K562 (cell line): ENCODE measurements around the gene ORC3. TPM values are rescaled to one million over a fixed set of nuclear protein-coding genes. Genes with fewer than 3 reads are reported as not detected.

ENCODE experiments used
- ATAC-seq: fragments of 200-7000 bp; cut with Tn5 transposase; 3 replicates; pipeline ENCODE4 v1.9.1; 2020; ENCODE audit warnings: moderate library complexity
- BruUV-seq: library from RNA; stranded (reverse); fragments of 400-500 nt; replicated peaks from 2 replicates; lab custom pipeline; 2021; lab: Mats Ljungman, UMichigan
- CTCF ChIA-PET: fragments of 300-600 bp; formaldehyde crosslinking; extraction: SDS; loops from one replicate; lab custom pipeline; 2021; ENCODE audit warnings: low intra/inter-chr PET ratio; lab: Yijun Ruan, JAX
- POLR2A ChIA-PET: fragments of 300-600, 350-650 bp; sonication (Branson Sonifier 250); formaldehyde crosslinking; extraction: SDS; loops from one replicate; lab custom pipeline; 2021; ENCODE audit warnings: antibody characterized with exemption, inconsistent platforms; lab: Yijun Ruan, JAX
- DNase-seq, 4 experiments: peaks; one replicate each; pipeline versions ENCODE4 v3.0.0 to v3.0.0-alpha.2; 2011 to 2018; ENCODE audit warnings: low spot score in 3 of 4, mixed read lengths in 3 of 4; ENCODE audit errors: extremely low read depth in 1 of 4
- FAIRE-seq: peaks from 2 replicates; lab custom pipeline; 2011; peaks lifted over from hg19 to GRCh38; lab: Jason Lieb, UNC
- H2AFZ ChIP-seq: 2 replicates; pipeline ENCODE4 v1.6.0; 2011; ENCODE audit warnings: low read depth, low read length, control low read depth, inconsistent platforms
- H3K27ac ChIP-seq: fragments of 200-600 bp; 3 replicates; pipeline ENCODE4 v1.8.0; 2011; ENCODE audit warnings: low read depth, mild to moderate bottlenecking, control low read depth, inconsistent platforms, low read length, moderate library complexity, mixed read lengths; ENCODE audit errors: extremely low read depth
- H3K27me3 ChIP-seq, 2 experiments: fragments of 300-600 bp in 1 of 2; 2 replicates in 1 of 2; 3 replicates in 1 of 2; pipeline versions ENCODE4 v1.6.0 to v1.8.0; 2011; ENCODE audit warnings: inconsistent platforms in 2 of 2, low read length in 2 of 2, mild to moderate bottlenecking in 1 of 2, mixed read lengths in 1 of 2, moderate library complexity in 1 of 2; ENCODE audit not compliant: control insufficient read depth in 2 of 2, insufficient read depth in 2 of 2
- H3K36me3 ChIP-seq: fragments of 300-600 bp; 3 replicates; pipeline ENCODE4 v1.8.0; 2011; ENCODE audit warnings: mild to moderate bottlenecking, low read length, inconsistent platforms; ENCODE audit not compliant: control insufficient read depth, insufficient read depth
- H3K4me1 ChIP-seq, 2 experiments: fragments of 200-600 bp in 1 of 2; replicated peaks in 1 of 2; 2 replicates in 1 of 2; 3 replicates in 1 of 2; pipeline versions ENCODE4 v1.5.1 to v1.8.0; 2011; ENCODE audit warnings: inconsistent platforms in 2 of 2, low read length in 2 of 2, mild to moderate bottlenecking in 1 of 2, mixed read lengths in 1 of 2, moderate library complexity in 1 of 2; ENCODE audit not compliant: control insufficient read depth in 2 of 2, insufficient read depth in 2 of 2
- H3K4me2 ChIP-seq: 2 replicates; pipeline ENCODE4 v1.6.1; 2011; ENCODE audit warnings: low read length, control low read depth, inconsistent platforms, mixed read lengths; ENCODE audit not compliant: insufficient read depth
- H3K4me3 ChIP-seq: fragments of 200-600 bp; sonication (generic), shearing (Covaris generic); 2 replicates; pipeline ENCODE4 v1.5.1; 2016; ENCODE audit warnings: control low read depth, inconsistent platforms
- H3K79me2 ChIP-seq: fragments of 200-600 bp; 3 replicates; pipeline ENCODE4 v1.8.0; 2011; ENCODE audit warnings: low read length, inconsistent platforms; ENCODE audit not compliant: control insufficient read depth, insufficient read depth
- H3K9ac ChIP-seq, 2 experiments: 2 replicates each; pipeline versions ENCODE4 v1.6.0 to v1.6.1; 2011; ENCODE audit warnings: low read depth in 2 of 2, low read length in 2 of 2, control low read depth in 1 of 2, inconsistent platforms in 1 of 2, mild to moderate bottlenecking in 1 of 2, mixed read lengths in 1 of 2; ENCODE audit not compliant: insufficient read depth in 1 of 2
- H3K9me1 ChIP-seq: one replicate; pipeline ENCODE4 v1.6.0; 2011; ENCODE audit warnings: inconsistent platforms, mild to moderate bottlenecking, low read length, moderate library complexity; ENCODE audit not compliant: control insufficient read depth, insufficient read depth
- H3K9me3 ChIP-seq: replicated peaks from 2 replicates; pipeline ENCODE4 v1.5.1; 2011; ENCODE audit warnings: low read depth, low read length, inconsistent platforms; ENCODE audit not compliant: control insufficient read depth, insufficient read depth
- H4K20me1 ChIP-seq: replicated peaks from 2 replicates; pipeline ENCODE4 v1.6.1; 2011; ENCODE audit warnings: low read length, inconsistent platforms, mixed read lengths; ENCODE audit not compliant: control insufficient read depth, insufficient read depth
- CEBPB ChIP-seq: fragments of 450-650 bp; IDR thresholded peaks from 2 replicates; pipeline ENCODE4 v1.6.1; 2016; ENCODE audit warnings: missing genetic modification characterization, missing compliant biosample characterization
- CTCF ChIP-seq, 3 experiments: IDR thresholded peaks in 2 of 3; conservative IDR thresholded peaks in 1 of 3; 2 replicates each; pipeline ENCODE4 v1.5.1; 2011 to 2012; ENCODE audit warnings: low read length in 3 of 3, mild to moderate bottlenecking in 3 of 3, control low read depth in 2 of 3, improper control_type of control experiment in 1 of 3, inconsistent platforms in 1 of 3, low read depth in 1 of 3, mixed read lengths in 1 of 3, moderate library complexity in 1 of 3; ENCODE audit not compliant: insufficient read depth in 2 of 3
- LARP7 ChIP-seq: fragments of 450-650 bp; IDR thresholded peaks from 2 replicates; pipeline ENCODE4 v1.6.1; 2016
- NR2C2 ChIP-seq, 2 experiments: fragments of 200-800 bp in 1 of 2; sonication (Bioruptor generic) in 1 of 2; sonication (generic) in 1 of 2; formaldehyde crosslinking in 1 of 2; IDR thresholded peaks; 2 replicates each; pipeline versions ENCODE4 v1.6.1 to v1.8.0; 2016 to 2022; ENCODE audit warnings: mild to moderate bottlenecking in 1 of 2, missing compliant biosample characterization in 1 of 2, missing genetic modification characterization in 1 of 2, missing genetic modification reagents in 1 of 2
- RBM39 ChIP-seq: fragments of 200-400 bp; formaldehyde crosslinking; optimal IDR thresholded peaks from 2 replicates; pipeline ENCODE3; 2018; ENCODE audit warnings: low read depth, low read length
- SIRT6 ChIP-seq: IDR thresholded peaks from one replicate; pipeline ENCODE4 v1.6.1; 2012; ENCODE audit warnings: low read depth, mild to moderate bottlenecking, control low read depth, inconsistent platforms, low read length, moderate library complexity
- ZBTB40 ChIP-seq, 2 experiments: fragments of 450-650 bp in 1 of 2; sonication (generic) in 1 of 2; formaldehyde crosslinking in 1 of 2; IDR thresholded peaks; 2 replicates each; pipeline versions ENCODE4 v1.7.1 to v1.9.0; 2016 to 2022; ENCODE audit warnings: inconsistent platforms in 1 of 2, mild to moderate bottlenecking in 1 of 2, missing genetic modification reagents in 1 of 2
- ZFP1 ChIP-seq: fragments of 450-650 bp; formaldehyde crosslinking; IDR thresholded peaks from 2 replicates; pipeline ENCODE4 v1.4.0; 2020; ENCODE audit warnings: mild to moderate bottlenecking, mixed read lengths
- ZNF212 ChIP-seq: fragments of 450-650 bp; formaldehyde crosslinking; IDR thresholded peaks from 2 replicates; pipeline ENCODE4 v1.4.0; 2020; ENCODE audit warnings: mild to moderate bottlenecking
- ZNF24 ChIP-seq: fragments of 450-650 bp; IDR thresholded peaks from 2 replicates; pipeline ENCODE4 v1.6.1; 2016
- ZNF253 ChIP-seq: fragments of 250-450 bp; sonication (Bioruptor Pico); conservative IDR thresholded peaks from 2 replicates; pipeline ENCODE4 v1.6.1; 2021; ENCODE audit warnings: mild to moderate bottlenecking
- whole genome bisulfite sequencing: fragments of 100-300 bp; shearing (Covaris generic); methylation state at CpG from one replicate; pipeline ENCODE4 v1.1.6; 2016; ENCODE audit warnings: low coverage, mixed read lengths; ENCODE audit not compliant: insufficient coverage; ENCODE audit errors: missing lambda C conversion rate; 5-methylcytosine and 5-hydroxymethylcytosine counted together
- in situ Hi-C: fragments of 300-500 bp; cut with MboI; formaldehyde crosslinking; loops from 4 replicates; pipeline ENCODE4 v1.15.0; 2018; ENCODE audit warnings: inconsistent platforms, mixed read lengths
- intact Hi-C: fragments of 100-400 bp; cut with micrococcal nuclease; formaldehyde crosslinking; loops from 2 replicates; pipeline ENCODE4 v1.14.2; 2022
- polyA plus RNA-seq, 8 experiments: library from polyadenylated mRNA; depleted of rRNA in 4 of 8; stranded (reverse) in 5 of 8; unstranded in 3 of 8; fragments of >200 nt; fragmentation: Nextera tagmentation in 2 of 8; fragmentation: Illumina TruSeq in 1 of 8; extraction: Ambion mirVana in 2 of 8; extraction: Trizol in 1 of 8; gene quantifications; 2 replicates each; pipeline versions ENCODE4 v1.2.1 to v1.2.3, GENCODE V29; 2011 to 2014; ENCODE audit warnings: inconsistent platforms in 1 of 8, missing spikeins in 1 of 8
- total RNA-seq, 7 experiments: library from RNA; depleted of rRNA in 6 of 7; stranded (reverse); fragments of >200 nt in 6 of 7; fragmentation: Illumina TruSeq in 2 of 7; extraction: Trizol in 2 of 7; gene quantifications; 2 replicates each; pipeline versions ENCODE4 v1.2.1 to v1.2.3, GENCODE V29; 2011 to 2021; ENCODE audit warnings: low replicate concordance in 1 of 7

Gene ORC3
- total and polyA plus RNA-seq, 9 of the 15 experiments (the other 6 are each of a cell fraction or from before 2014, with no cell fraction given) = 28.8 to 159 (median 74.8) TPM

- Histone ChIP-seq H3K27me3 (no peaks in the 10 kb centered on the region), H2AFZ (no peak overlapping the region), H3K36me3 (peaks cover 65% of the 10 kb centered on the region), H3K4me2 (no peak overlapping the region), H3K79me2 (0 out of 3 replicates have a peak, but pooled peaks cover 2% of the 10 kb centered on the region), H4K20me1 (no peaks in the 10 kb centered on the region), H3K9ac (no peak overlapping the region), H3K27ac (no peak overlapping the region), H3K4me3 (no peak overlapping the region), H3K4me1 (peaks cover 2 to 9% of the 10 kb centered on the region in 2 experiments; a peak in 2 of 5 replicates), H3K9me3 (no peaks in the 10 kb centered on the region), H3K9me1 (no peaks in the 10 kb centered on the region)
- ChIA-PET POLR2A (no interaction called here), CTCF (no interaction called here)
- no peak for ATAC-seq
- intact Hi-C loops = no loop called here
- no peak for DNase-seq
- in situ Hi-C loops = no loop called here
- BruUV-seq = no TSS peak
- FAIRE-seq = no peak
- WGBS = 89% methylated on average over 4 of the region's 4 CpGs
- TF ChIP-seq NR2C2 (CRISPR knock-in tag; IDR thresholded peaks at IDR 0.05) (no peak), NR2C2 (tag; IDR thresholded peaks at IDR 0.05) (no peak), CEBPB (tag) (peak; percentile 27; the same call in 1 of the 2 replicates), ZNF253 (CRISPR knock-in tag) (no peak), ZFP1 (CRISPR knock-in tag) (no peak), CTCF (IDR thresholded peaks at IDR 0.05 in 2 of 3, conservative IDR thresholded peaks at IDR 0.05 in 1 of 3; ENCODE audit: insufficient read depth in 2 of 3, low read depth in 1 of 3, low read length in 3 of 3) (no peak), ZNF24 (no peak), ZNF212 (CRISPR knock-in tag) (no peak), RBM39 (no peak), LARP7 (no peak), ZBTB40 (IDR thresholded peaks at IDR 0.05) (peak; percentile 90), ZBTB40 (CRISPR knock-in tag; IDR thresholded peaks at IDR 0.05) (peak; percentile 75), SIRT6 (no peak)
These were observed 36.7 kb upstream of the ORC3 start for GRCh38 chr6:87553159-87553765.
